GM23338 (cell line): ENCODE measurements around the gene CD163L1.

Experiments used
- EZH2phosphoT487 ChIP-seq: fragments of 200-600 bp; sonication (generic); IDR thresholded peaks from one replicate; pipeline ENCODE4 v1.8.1; 2018; ENCODE audit warnings: antibody characterized with exemption; ENCODE audit not compliant: unreplicated experiment
- POLR2AphosphoS5 ChIP-seq: IDR thresholded peaks from 2 replicates; pipeline ENCODE4 v1.6.1; 2016; ENCODE audit warnings: antibody characterized with exemption, low read depth
- TF ChIP-seq, protein P1 (sequence below), 2 experiments: fragments of 200-600 bp in 1 of 2; sonication (generic) in 1 of 2; conservative IDR thresholded peaks; 2 replicates each; pipeline versions ENCODE4 v1.5.1 to v1.6.1; 2016 to 2017; ENCODE audit warnings: antibody characterized with exemption in 2 of 2, low read depth in 2 of 2, mild to moderate bottlenecking in 2 of 2, moderate library complexity in 1 of 2

DNA sequence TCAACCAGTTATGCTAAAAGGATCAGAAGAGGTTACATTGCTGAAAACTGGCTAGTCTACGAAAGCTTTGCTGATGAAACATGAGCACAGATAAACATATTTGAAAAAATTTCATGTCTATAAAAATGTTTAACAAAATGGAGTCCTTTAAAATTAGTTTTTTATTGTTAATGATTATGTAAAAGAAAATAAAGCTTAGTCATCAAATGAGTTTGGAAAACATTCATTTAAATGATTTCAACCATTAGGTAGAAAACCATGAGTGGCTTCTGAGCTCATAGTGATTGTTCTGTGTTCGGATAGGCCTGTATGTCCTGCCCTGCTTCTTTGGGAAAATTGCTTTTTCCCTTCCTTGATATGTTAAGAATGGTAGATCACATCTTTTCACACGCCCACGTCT lies 584 bp upstream of the CD163L1 start:
- TF ChIP-seq EZH2phosphoT487 (no peak), POLR2AphosphoS5 (no peak)
- TF ChIP-seq, protein P1, sequence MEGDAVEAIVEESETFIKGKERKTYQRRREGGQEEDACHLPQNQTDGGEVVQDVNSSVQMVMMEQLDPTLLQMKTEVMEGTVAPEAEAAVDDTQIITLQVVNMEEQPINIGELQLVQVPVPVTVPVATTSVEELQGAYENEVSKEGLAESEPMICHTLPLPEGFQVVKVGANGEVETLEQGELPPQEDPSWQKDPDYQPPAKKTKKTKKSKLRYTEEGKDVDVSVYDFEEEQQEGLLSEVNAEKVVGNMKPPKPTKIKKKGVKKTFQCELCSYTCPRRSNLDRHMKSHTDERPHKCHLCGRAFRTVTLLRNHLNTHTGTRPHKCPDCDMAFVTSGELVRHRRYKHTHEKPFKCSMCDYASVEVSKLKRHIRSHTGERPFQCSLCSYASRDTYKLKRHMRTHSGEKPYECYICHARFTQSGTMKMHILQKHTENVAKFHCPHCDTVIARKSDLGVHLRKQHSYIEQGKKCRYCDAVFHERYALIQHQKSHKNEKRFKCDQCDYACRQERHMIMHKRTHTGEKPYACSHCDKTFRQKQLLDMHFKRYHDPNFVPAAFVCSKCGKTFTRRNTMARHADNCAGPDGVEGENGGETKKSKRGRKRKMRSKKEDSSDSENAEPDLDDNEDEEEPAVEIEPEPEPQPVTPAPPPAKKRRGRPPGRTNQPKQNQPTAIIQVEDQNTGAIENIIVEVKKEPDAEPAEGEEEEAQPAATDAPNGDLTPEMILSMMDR (conservative IDR thresholded peaks at IDR 0.05; ENCODE audit: low read depth in 2 of 2) = no peak
